A549 (cell line): ENCODE data around the gene ZFAND2B. TPM values are rescaled to one million over a fixed set of nuclear protein-coding genes. Genes with fewer than 3 reads are reported as not detected.

Source experiments
- ATAC-seq, 2 experiments: fragments of 200-7000 bp in 1 of 2; fragments of >200 bp in 1 of 2; cut with Nextera tagmentation in 1 of 2; cut with Tn5 transposase in 1 of 2; 3 replicates each; pipeline versions ENCODE4 v1.8.0 to v1.9.1; 2018 to 2020; ENCODE audit warnings: mild to moderate bottlenecking in 1 of 2, moderate library complexity in 1 of 2
- CTCF ChIA-PET: fragments of 300-600 bp; sonication (Branson Sonifier 250); formaldehyde crosslinking; extraction: SDS; loops from one replicate; lab custom pipeline; 2021; ENCODE audit warnings: antibody characterized with exemption, inconsistent platforms; lab: Yijun Ruan, JAX
- POLR2A ChIA-PET: fragments of 350-600 bp; formaldehyde crosslinking; extraction: SDS; loops from one replicate; lab custom pipeline; 2021; ENCODE audit warnings: antibody characterized with exemption, inconsistent platforms; lab: Yijun Ruan, JAX
- DNase-seq, 2 experiments: peaks; one replicate each; pipeline versions ENCODE4 v3.0.0 to v3.0.0-alpha.2; 2011 to 2016; ENCODE audit warnings: low read depth in 1 of 2, low spot score in 1 of 2
- FAIRE-seq: peaks from 2 replicates; lab custom pipeline; 2011; peaks lifted over from hg19 to GRCh38; lab: Jason Lieb, UNC
- H3K27ac ChIP-seq, 2 experiments: fragments of >200 bp; sonication (Bioruptor Twin); formaldehyde crosslinking; 3 replicates each; pipeline ENCODE4 v1.5.1; 2016 to 2017
- H3K4me1 ChIP-seq: fragments of >200 bp; sonication (Bioruptor Twin); formaldehyde crosslinking; 3 replicates; pipeline ENCODE4 v1.6.1; 2016
- H3K4me2 ChIP-seq: fragments of >200 bp; sonication (Bioruptor Twin); formaldehyde crosslinking; 3 replicates; pipeline ENCODE4 v1.6.1; 2016
- H3K4me3 ChIP-seq: fragments of >200 bp; sonication (Bioruptor Twin); formaldehyde crosslinking; 3 replicates; pipeline ENCODE4 v1.5.1; 2016
- H3K9me3 ChIP-seq: fragments of >200 bp; sonication (Bioruptor Twin); formaldehyde crosslinking; 3 replicates; pipeline ENCODE4 v1.6.1; 2016
- BHLHE40 ChIP-seq: IDR thresholded peaks from 2 replicates; pipeline ENCODE4 v1.6.1; 2012; ENCODE audit warnings: low read depth, low read length, inconsistent platforms
- CEBPB ChIP-seq, 2 experiments: fragments of >200 bp in 1 of 2; sonication (Bioruptor Twin) in 1 of 2; formaldehyde crosslinking in 1 of 2; IDR thresholded peaks; 2 replicates each; pipeline ENCODE4 v1.6.1; 2012 to 2016
- CHD2 ChIP-seq: fragments of 150-350 bp; IDR thresholded peaks from 2 replicates; pipeline ENCODE4 v1.6.1; 2014; ENCODE audit warnings: low read length; ENCODE audit not compliant: partially characterized antibody
- CHD4 ChIP-seq: fragments of 200-600 bp; sonication (generic); IDR thresholded peaks from 2 replicates; pipeline ENCODE4 v1.6.1; 2016; ENCODE audit warnings: antibody characterized with exemption, mild to moderate bottlenecking, borderline replicate concordance
- EHF ChIP-seq: fragments of 250-450 bp; sonication (Bioruptor Pico); IDR thresholded peaks from 2 replicates; pipeline ENCODE4 v1.5.0; 2020; ENCODE audit warnings: mild to moderate bottlenecking
- EHMT2 ChIP-seq: fragments of 200-600 bp; sonication (generic); IDR thresholded peaks from 2 replicates; pipeline ENCODE4 v1.6.1; 2016; ENCODE audit warnings: antibody characterized with exemption, low read depth, mild to moderate bottlenecking, moderate library complexity
- EP300 ChIP-seq, 2 experiments: fragments of >200 bp; sonication (Bioruptor Twin); formaldehyde crosslinking; IDR thresholded peaks; 2 replicates in 1 of 2; 3 replicates in 1 of 2; pipeline ENCODE4 v1.6.1; 2016 to 2017
- ESRRA ChIP-seq: fragments of 150-350 bp; IDR thresholded peaks from 2 replicates; pipeline ENCODE4 v1.6.1; 2014; ENCODE audit warnings: mild to moderate bottlenecking, low read length, borderline replicate concordance
- HDAC2 ChIP-seq: fragments of 200-600 bp; sonication (generic); IDR thresholded peaks from 2 replicates; pipeline ENCODE4 v1.6.1; 2016
- HEYL ChIP-seq: fragments of 250-450 bp; sonication (Bioruptor Pico); IDR thresholded peaks from 2 replicates; pipeline ENCODE4 v1.8.0; 2021; ENCODE audit warnings: mild to moderate bottlenecking, moderate library complexity
- HOXB13 ChIP-seq: fragments of 250-450 bp; sonication (Bioruptor Pico); IDR thresholded peaks from 2 replicates; pipeline ENCODE4 v1.5.0; 2020; ENCODE audit warnings: low read depth, mild to moderate bottlenecking, moderate library complexity
- HOXB5 ChIP-seq: fragments of 250-450 bp; sonication (Bioruptor Pico); IDR thresholded peaks from 2 replicates; pipeline ENCODE4 v1.5.0; 2020; ENCODE audit warnings: mild to moderate bottlenecking, moderate library complexity
- JUNB ChIP-seq: fragments of >200 bp; sonication (Bioruptor Twin); formaldehyde crosslinking; IDR thresholded peaks from 2 replicates; pipeline ENCODE4 v1.6.1; 2016
- MAFK ChIP-seq: fragments of 450-650 bp; IDR thresholded peaks from 2 replicates; pipeline ENCODE4 v1.6.1; 2014; ENCODE audit not compliant: partially characterized antibody
- NPAS2 ChIP-seq: fragments of 250-450 bp; sonication (Bioruptor Pico); IDR thresholded peaks from 2 replicates; pipeline ENCODE4 v1.8.0; 2022; ENCODE audit warnings: mild to moderate bottlenecking, moderate library complexity, borderline replicate concordance
- PHF8 ChIP-seq: fragments of 200-600 bp; sonication (generic); IDR thresholded peaks from 2 replicates; pipeline ENCODE4 v1.6.1; 2016; ENCODE audit warnings: low read depth, mild to moderate bottlenecking, antibody characterized with exemption, moderate library complexity, borderline replicate concordance
- POLR2AphosphoS2 ChIP-seq: conservative IDR thresholded peaks from 2 replicates; pipeline ENCODE4 v1.6.1; 2012; ENCODE audit warnings: low read length, improper control_type of control experiment, inconsistent platforms
- RNF2 ChIP-seq: fragments of 200-600 bp; sonication (generic); IDR thresholded peaks from 2 replicates; pipeline ENCODE4 v1.6.1; 2016; ENCODE audit warnings: low read depth, mild to moderate bottlenecking, antibody characterized with exemption, moderate library complexity, borderline replicate concordance
- SREBF2 ChIP-seq: fragments of 450-650 bp; IDR thresholded peaks from 2 replicates; pipeline ENCODE4 v1.6.1; 2014; ENCODE audit warnings: mild to moderate bottlenecking, moderate library complexity
- TFCP2L1 ChIP-seq: fragments of 250-450 bp; sonication (Bioruptor Pico); IDR thresholded peaks from 2 replicates; pipeline ENCODE4 v1.5.0; 2021; ENCODE audit warnings: mild to moderate bottlenecking
- ZC3H11A ChIP-seq: fragments of 450-650 bp; IDR thresholded peaks from 2 replicates; pipeline ENCODE4 v1.6.1; 2014; ENCODE audit warnings: antibody characterized with exemption, mild to moderate bottlenecking
- WGBS: methylation state at CpG from one replicate; pipeline ENCODE4 v1.1.6; 2017; ENCODE audit errors: missing lambda C conversion rate; 5-methylcytosine and 5-hydroxymethylcytosine counted together
- polyA plus RNA-seq, 4 experiments: library from polyadenylated mRNA; depleted of rRNA in 3 of 4; stranded (reverse); fragments of >200 nt; fragmentation: RNase III in 1 of 4; extraction: RNeasy Plus Mini Kit Qiagen cat#74134 plus additional on column Dnase treatment in 1 of 4; gene quantifications; 2 replicates in 3 of 4; 3 replicates in 1 of 4; pipeline ENCODE4 v1.2.3, GENCODE V29; 2011 to 2017
- TF ChIP-seq, protein P1 (sequence below): fragments of >200 bp; sonication (Bioruptor Twin); formaldehyde crosslinking; IDR thresholded peaks from 3 replicates; pipeline ENCODE4 v1.6.1; 2016
- TF ChIP-seq, protein P2 (sequence below): fragments of 250-450 bp; sonication (Bioruptor Pico); IDR thresholded peaks from 2 replicates; pipeline ENCODE4 v1.5.0; 2021; ENCODE audit warnings: mild to moderate bottlenecking, moderate library complexity, borderline replicate concordance
- TF ChIP-seq, protein P3 (sequence below): IDR thresholded peaks from 2 replicates; pipeline ENCODE4 v1.6.1; 2012
- TF ChIP-seq, protein P4 (sequence below): fragments of 250-450 bp; sonication (Bioruptor Pico); IDR thresholded peaks from 2 replicates; pipeline ENCODE4 v1.5.0; 2020; ENCODE audit warnings: low read depth, mild to moderate bottlenecking, moderate library complexity

ZFAND2B gene
- polyA plus RNA-seq, 2 of the 4 experiments (the other 2 are of a cell fraction) = 21.2 to 29.1 TPM

DNA sequence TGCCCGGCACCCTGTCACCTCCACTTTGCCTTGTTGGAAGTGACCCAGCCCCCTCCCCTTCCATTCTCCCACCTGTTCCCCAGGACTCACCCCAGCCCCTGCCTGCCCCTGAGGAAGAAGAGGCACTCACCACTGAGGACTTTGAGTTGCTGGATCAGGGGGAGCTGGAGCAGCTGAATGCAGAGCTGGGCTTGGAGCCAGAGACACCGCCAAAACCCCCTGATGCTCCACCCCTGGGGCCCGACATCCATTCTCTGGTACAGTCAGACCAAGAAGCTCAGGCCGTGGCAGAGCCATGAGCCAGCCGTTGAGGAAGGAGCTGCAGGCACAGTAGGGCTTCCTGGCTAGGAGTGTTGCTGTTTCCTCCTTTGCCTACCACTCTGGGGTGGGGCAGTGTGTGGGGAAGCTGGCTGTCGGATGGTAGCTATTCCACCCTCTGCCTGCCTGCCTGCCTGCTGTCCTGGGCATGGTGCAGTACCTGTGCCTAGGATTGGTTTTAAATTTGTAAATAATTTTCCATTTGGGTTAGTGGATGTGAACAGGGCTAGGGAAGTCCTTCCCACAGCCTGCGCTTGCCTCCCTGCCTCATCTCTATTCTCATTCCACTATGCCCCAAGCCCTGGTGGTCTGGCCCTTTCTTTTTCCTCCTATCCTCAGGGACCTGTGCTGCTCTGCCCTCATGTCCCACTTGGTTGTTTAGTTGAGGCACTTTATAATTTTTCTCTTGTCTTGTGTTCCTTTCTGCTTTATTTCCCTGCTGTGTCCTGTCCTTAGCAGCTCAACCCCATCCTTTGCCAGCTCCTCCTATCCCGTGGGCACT is 24.0 kb upstream of the ZFAND2B start:
- Histone ChIP-seq H3K4me1 (peaks cover 10% of the 10 kb centered on the region), H3K4me2 (no peak overlapping the region), H3K4me3 (no peak overlapping the region), H3K9me3 (no peaks in the 10 kb centered on the region), H3K27ac (no peak overlapping the region)
- ATAC-seq (no peak), FAIRE-seq (no peak), DNase-seq (no peak)
- WGBS = 93% methylated on average over 8 of the region's 8 CpGs
- CTCF ChIA-PET = interaction anchor here (0.6 to 4.0 kb wide), 13 partner anchors 8 to 124 kb away, joined by 3 to 24 read pairs (median 5); partner anchors contain the start of genes SLC23A3 and ZFAND2B
- POLR2A ChIA-PET = no interaction called here
- TF ChIP-seq, protein P1, sequence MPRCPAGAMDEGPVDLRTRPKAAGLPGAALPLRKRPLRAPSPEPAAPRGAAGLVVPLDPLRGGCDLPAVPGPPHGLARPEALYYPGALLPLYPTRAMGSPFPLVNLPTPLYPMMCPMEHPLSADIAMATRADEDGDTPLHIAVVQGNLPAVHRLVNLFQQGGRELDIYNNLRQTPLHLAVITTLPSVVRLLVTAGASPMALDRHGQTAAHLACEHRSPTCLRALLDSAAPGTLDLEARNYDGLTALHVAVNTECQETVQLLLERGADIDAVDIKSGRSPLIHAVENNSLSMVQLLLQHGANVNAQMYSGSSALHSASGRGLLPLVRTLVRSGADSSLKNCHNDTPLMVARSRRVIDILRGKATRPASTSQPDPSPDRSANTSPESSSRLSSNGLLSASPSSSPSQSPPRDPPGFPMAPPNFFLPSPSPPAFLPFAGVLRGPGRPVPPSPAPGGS = no peak
- TF ChIP-seq EHMT2 (no peak), ZC3H11A (no peak), MAFK (no peak), TFCP2L1 (CRISPR knock-in tag) (no peak), NPAS2 (CRISPR knock-in tag) (no peak), CHD4 (no peak), EP300 (IDR thresholded peaks at IDR 0.05) (no peak), POLR2AphosphoS2 (no peak), EHF (CRISPR knock-in tag) (no peak), RNF2 (no peak), PHF8 (no peak), CHD2 (no peak), HOXB13 (CRISPR knock-in tag) (no peak), HOXB5 (CRISPR knock-in tag) (no peak)
- TF ChIP-seq, protein P2, sequence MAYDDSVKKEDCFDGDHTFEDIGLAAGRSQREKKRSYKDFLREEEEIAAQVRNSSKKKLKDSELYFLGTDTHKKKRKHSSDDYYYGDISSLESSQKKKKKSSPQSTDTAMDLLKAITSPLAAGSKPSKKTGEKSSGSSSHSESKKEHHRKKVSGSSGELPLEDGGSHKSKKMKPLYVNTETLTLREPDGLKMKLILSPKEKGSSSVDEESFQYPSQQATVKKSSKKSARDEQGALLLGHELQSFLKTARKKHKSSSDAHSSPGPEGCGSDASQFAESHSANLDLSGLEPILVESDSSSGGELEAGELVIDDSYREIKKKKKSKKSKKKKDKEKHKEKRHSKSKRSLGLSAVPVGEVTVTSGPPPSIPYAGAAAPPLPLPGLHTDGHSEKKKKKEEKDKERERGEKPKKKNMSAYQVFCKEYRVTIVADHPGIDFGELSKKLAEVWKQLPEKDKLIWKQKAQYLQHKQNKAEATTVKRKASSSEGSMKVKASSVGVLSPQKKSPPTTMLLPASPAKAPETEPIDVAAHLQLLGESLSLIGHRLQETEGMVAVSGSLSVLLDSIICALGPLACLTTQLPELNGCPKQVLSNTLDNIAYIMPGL (CRISPR knock-in tag) = no peak
- TF ChIP-seq, protein P3, sequence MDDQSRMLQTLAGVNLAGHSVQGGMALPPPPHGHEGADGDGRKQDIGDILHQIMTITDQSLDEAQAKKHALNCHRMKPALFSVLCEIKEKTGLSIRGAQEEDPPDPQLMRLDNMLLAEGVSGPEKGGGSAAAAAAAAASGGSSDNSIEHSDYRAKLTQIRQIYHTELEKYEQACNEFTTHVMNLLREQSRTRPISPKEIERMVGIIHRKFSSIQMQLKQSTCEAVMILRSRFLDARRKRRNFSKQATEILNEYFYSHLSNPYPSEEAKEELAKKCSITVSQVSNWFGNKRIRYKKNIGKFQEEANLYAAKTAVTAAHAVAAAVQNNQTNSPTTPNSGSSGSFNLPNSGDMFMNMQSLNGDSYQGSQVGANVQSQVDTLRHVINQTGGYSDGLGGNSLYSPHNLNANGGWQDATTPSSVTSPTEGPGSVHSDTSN = no peak

DNA sequence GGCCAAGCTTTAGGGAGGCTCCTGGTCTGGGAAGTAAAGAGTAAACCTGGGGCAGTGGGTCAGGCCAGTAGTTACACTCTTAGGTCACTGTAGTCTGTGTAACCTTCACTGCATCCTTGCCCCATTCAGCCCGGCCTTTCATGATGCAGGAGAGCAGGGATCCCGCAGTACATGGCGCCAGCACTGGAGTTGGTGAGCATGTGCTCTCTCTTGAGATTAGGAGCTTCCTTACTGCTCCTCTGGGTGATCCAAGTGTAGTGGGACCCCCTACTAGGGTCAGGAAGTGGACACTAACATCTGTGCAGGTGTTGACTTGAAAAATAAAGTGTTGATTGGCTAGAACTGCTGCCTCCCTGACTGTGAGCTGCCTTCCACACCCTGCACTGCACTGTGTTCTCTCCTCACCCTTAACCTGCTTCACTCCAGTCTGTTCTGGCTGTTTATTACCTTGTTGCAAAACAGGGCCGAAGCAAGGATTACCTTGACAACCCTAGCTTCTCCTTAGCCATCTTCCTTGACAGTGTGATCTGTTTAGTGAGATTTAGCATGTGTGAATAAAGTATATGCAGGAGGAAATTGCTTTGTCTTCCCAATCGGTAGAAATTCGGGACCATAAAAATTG is 23.3 kb upstream of the ZFAND2B start:
- H3K4me1 ChIP-seq = peaks cover 10% of the 10 kb centered on the region
- H3K4me2 ChIP-seq = no peak overlapping the region
- no peak for DNase-seq
- no peak overlapping the region for H3K27ac ChIP-seq
- 93% methylated on average over 6 of the region's 6 CpGs for WGBS
- CTCF ChIA-PET = interaction anchor here (1.0 to 4.0 kb wide), 5 partner anchors 9 to 111 kb away, joined by 4 to 24 read pairs (median 6); partner anchors contain the start of gene SLC23A3
- POLR2A ChIA-PET = no interaction called here
- H3K4me3 ChIP-seq = no peak overlapping the region
- no peaks in the 10 kb centered on the region for H3K9me3 ChIP-seq
- TF ChIP-seq, protein P3 = no peak
- TF ChIP-seq EHMT2 (no peak), CEBPB (IDR thresholded peaks at IDR 0.05) (no peak), BHLHE40 (no peak), SREBF2 (no peak), POLR2AphosphoS2 (no peak), HEYL (CRISPR knock-in tag) (no peak), HDAC2 (no peak), HOXB5 (CRISPR knock-in tag) (no peak), JUNB (no peak), CHD2 (no peak), ESRRA (no peak), NPAS2 (CRISPR knock-in tag) (no peak)
- TF ChIP-seq, protein P4, sequence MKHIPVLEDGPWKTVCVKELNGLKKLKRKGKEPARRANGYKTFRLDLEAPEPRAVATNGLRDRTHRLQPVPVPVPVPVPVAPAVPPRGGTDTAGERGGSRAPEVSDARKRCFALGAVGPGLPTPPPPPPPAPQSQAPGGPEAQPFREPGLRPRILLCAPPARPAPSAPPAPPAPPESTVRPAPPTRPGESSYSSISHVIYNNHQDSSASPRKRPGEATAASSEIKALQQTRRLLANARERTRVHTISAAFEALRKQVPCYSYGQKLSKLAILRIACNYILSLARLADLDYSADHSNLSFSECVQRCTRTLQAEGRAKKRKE (CRISPR knock-in tag) = no peak
- TF ChIP-seq, all 56 proteins: peak for 0
- ATAC-seq (no peak), FAIRE-seq (no peak)
